Progenitor cell of endocrine pancreas (in vitro differentiated cells): ENCODE measurements around the gene JOSD2. TPM values are rescaled to one million over a fixed set of nuclear protein-coding genes. Genes with fewer than 3 reads are reported as not detected.

Experiments used
- DNase-seq: peaks from one replicate; pipeline ENCODE4 v3.0.0; 2021; ENCODE audit warnings: low spot score; ENCODE audit not compliant: unreplicated experiment
- H3K27ac Mint-ChIP-seq: 2 replicates; pipeline ENCODE4 v1.8.0; 2021; ENCODE audit warnings: mild to moderate bottlenecking, moderate library complexity, mixed read lengths
- H3K27me3 Mint-ChIP-seq: 2 replicates; pipeline ENCODE4 v1.8.0; 2021; ENCODE audit warnings: mixed read lengths
- H3K36me3 Mint-ChIP-seq: 2 replicates; pipeline ENCODE4 v1.8.0; 2022; ENCODE audit warnings: mixed read lengths; ENCODE audit not compliant: insufficient read depth
- H3K4me1 Mint-ChIP-seq: 2 replicates; pipeline ENCODE4 v1.8.0; 2021; ENCODE audit warnings: low read depth, mixed read lengths
- H3K4me3 Mint-ChIP-seq: 2 replicates; pipeline ENCODE4 v1.8.0; 2021; ENCODE audit warnings: low read depth, mild to moderate bottlenecking, moderate library complexity, mixed read lengths
- H3K9me3 Mint-ChIP-seq: 2 replicates; pipeline ENCODE4 v1.8.0; 2021; ENCODE audit warnings: low read depth, mixed read lengths
- CTCF ChIP-seq: fragments of 200-600 bp; sonication (generic); IDR thresholded peaks from one replicate; pipeline ENCODE4 v1.5.0; 2021; ENCODE audit warnings: antibody characterized with exemption, mild to moderate bottlenecking; ENCODE audit not compliant: unreplicated experiment
- total RNA-seq: library from RNA; stranded (reverse); gene quantifications from 2 replicates; pipeline ENCODE4 v1.2.1, GENCODE V29; 2021

Gene JOSD2
- total RNA-seq, 1 donor from 2014 or later = 13.1 TPM

DNA sequence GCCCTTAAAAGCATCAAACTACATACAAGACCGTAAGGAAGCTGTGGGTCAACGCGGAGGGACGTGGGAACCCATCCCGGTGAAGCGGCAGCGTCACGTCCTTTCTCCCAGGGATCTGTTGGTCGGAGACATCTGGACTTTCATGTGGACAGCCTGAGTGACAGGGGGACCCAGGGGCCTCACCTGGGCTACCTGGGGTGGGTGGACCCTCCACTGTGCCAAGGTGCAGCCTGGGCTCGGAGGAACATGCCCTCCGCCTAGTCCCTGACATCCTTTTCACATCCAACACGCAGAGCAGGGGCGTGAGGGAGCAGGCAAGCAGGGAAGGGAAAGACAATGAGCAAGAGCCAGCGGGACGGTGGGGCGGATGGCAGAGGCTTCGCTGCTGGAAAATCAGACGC, 20.6 kb downstream of the JOSD2 start:
- H3K4me1 Mint-ChIP-seq = peaks cover 9% of the 10 kb centered on the region
- peaks cover 12% of the 10 kb centered on the region for H3K36me3 Mint-ChIP-seq
- H3K4me3 Mint-ChIP-seq = no peak overlapping the region
- no peak for DNase-seq
- peaks cover 73% of the 10 kb centered on the region for H3K27me3 Mint-ChIP-seq
- peaks cover 3% of the 10 kb centered on the region for H3K9me3 Mint-ChIP-seq
- TF ChIP-seq CTCF = no peak
- H3K27ac Mint-ChIP-seq = peak overlapping the region; percentile 81

- no peak for DNase-seq
- peaks cover 3% of the 10 kb centered on the region for H3K9me3 Mint-ChIP-seq
- no peak overlapping the region for H3K4me3 Mint-ChIP-seq
- H3K4me1 Mint-ChIP-seq = peaks cover 9% of the 10 kb centered on the region
- TF ChIP-seq CTCF = no peak
- H3K36me3 Mint-ChIP-seq = peaks cover 16% of the 10 kb centered on the region
- peaks cover 64% of the 10 kb centered on the region for H3K27me3 Mint-ChIP-seq
- H3K27ac Mint-ChIP-seq = peak overlapping the region; percentile 84
These were observed 21.5 kb downstream of the JOSD2 start for GRCh38 chr19:50489461-50490011.

- no peak for DNase-seq
- Mint-ChIP-seq H3K4me3 (no peak overlapping the region), H3K4me1 (peaks cover 9% of the 10 kb centered on the region), H3K27ac (peak overlapping the region; percentile 55), H3K36me3 (peaks cover 16% of the 10 kb centered on the region), H3K27me3 (peaks cover 56% of the 10 kb centered on the region), H3K9me3 (peaks cover 3% of the 10 kb centered on the region)
- TF ChIP-seq CTCF = no peak
These were observed 22.4 kb downstream of the JOSD2 start for GRCh38 chr19:50488389-50489194.

- Mint-ChIP-seq H3K36me3 (peaks cover 16% of the 10 kb centered on the region), H3K4me3 (no peak overlapping the region), H3K27ac (no peak overlapping the region), H3K9me3 (peaks cover 3% of the 10 kb centered on the region), H3K27me3 (peaks cover 45% of the 10 kb centered on the region), H3K4me1 (peaks cover 7% of the 10 kb centered on the region)
- DNase-seq = no peak
- peak; percentile 60 for TF ChIP-seq CTCF
These were observed 24.0 kb downstream of the JOSD2 start for GRCh38 chr19:50486823-50487515.

DNA sequence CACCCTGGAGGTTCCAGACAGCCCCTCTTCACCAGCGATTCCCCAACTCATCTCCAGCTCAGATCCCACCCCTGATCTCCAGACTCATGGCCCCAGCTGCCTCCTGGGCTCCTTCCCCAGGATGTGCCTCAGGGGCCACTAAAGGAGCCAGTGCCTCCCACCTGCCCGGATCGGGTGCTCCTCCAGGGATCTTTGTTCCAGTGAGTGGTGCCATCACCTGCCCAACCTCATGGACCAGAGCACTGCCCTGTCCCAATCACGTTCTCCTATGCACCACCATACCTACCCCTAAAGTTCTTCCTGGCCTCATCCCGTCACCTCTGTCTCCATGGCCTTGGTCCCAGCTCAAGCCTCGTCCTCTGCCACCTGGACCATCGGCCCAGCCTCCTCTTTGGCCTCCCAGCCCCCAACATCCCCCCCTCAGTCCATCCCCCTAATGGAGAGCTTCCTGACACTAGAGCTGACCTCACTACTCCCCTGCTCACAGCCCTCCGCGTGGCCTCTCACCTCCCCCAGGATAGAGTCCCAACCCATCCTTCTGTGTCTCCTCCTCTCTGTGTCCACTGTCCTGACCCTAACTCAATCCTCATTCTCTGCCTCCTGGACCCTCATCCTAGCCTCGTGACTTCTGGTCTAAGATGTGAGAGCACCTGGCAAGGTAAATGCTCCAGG, 25.6 kb downstream of the JOSD2 start:
- Mint-ChIP-seq H3K27ac (no peak overlapping the region), H3K36me3 (peaks cover 19% of the 10 kb centered on the region), H3K4me1 (no peaks in the 10 kb centered on the region), H3K4me3 (no peak overlapping the region), H3K27me3 (peaks cover 30% of the 10 kb centered on the region), H3K9me3 (peaks cover 3% of the 10 kb centered on the region)
- TF ChIP-seq CTCF = no peak
- no peak for DNase-seq
